Measurements from ENCODE around the gene PPFIA1.

DNA sequence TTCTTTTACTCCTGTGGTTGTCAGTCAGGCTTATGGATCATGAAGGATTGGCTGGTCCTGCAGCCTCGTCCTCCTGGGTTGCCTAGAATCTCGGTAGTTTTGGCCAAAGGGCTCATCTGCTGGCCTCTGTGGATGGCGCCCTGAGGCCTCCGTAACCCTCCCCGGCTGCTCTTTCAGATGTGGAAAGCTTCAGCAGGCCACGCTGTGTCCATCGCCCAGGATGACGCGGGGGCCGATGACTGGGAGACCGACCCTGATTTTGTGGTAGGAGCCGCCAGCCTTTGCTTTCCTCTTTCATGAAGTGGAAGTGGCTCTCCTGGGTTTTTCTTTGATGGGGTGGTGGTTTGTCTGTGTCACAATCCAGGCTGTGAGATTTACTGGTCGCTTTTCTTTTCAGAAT lies 136.6 kb downstream of the PPFIA1 start:
- TF ChIP-seq EP300 (IDR thresholded peaks at IDR 0.05; ENCODE audit: borderline replicate concordance) (no peak), RAD21 (IDR thresholded peaks at IDR 0.05; ENCODE audit: low read depth) (no peak), FOXM1 (IDR thresholded peaks at IDR 0.05; ENCODE audit: borderline replicate concordance, low read depth) (no peak), CEBPB (IDR thresholded peaks at IDR 0.05) (no peak), EGR1 (IDR thresholded peaks at IDR 0.05) (no peak), REST (IDR thresholded peaks at IDR 0.05; ENCODE audit: low read depth) (no peak), TAF1 (IDR thresholded peaks at IDR 0.05; ENCODE audit: low read depth) (no peak), YY1 (IDR thresholded peaks at IDR 0.05; ENCODE audit: low read depth) (no peak), TEAD4 (IDR thresholded peaks at IDR 0.05) (no peak), TCF12 (IDR thresholded peaks at IDR 0.05; ENCODE audit: low read depth) (no peak), CREB1 (IDR thresholded peaks at IDR 0.05; ENCODE audit: low read depth) (no peak), ZBTB7A (IDR thresholded peaks at IDR 0.05; ENCODE audit: low read depth) (no peak)
- TF ChIP-seq, protein P1, sequence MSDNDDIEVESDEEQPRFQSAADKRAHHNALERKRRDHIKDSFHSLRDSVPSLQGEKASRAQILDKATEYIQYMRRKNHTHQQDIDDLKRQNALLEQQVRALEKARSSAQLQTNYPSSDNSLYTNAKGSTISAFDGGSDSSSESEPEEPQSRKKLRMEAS (IDR thresholded peaks at IDR 0.05) = no peak
